Measurements from ENCODE around the gene PEX11G.

DNA sequence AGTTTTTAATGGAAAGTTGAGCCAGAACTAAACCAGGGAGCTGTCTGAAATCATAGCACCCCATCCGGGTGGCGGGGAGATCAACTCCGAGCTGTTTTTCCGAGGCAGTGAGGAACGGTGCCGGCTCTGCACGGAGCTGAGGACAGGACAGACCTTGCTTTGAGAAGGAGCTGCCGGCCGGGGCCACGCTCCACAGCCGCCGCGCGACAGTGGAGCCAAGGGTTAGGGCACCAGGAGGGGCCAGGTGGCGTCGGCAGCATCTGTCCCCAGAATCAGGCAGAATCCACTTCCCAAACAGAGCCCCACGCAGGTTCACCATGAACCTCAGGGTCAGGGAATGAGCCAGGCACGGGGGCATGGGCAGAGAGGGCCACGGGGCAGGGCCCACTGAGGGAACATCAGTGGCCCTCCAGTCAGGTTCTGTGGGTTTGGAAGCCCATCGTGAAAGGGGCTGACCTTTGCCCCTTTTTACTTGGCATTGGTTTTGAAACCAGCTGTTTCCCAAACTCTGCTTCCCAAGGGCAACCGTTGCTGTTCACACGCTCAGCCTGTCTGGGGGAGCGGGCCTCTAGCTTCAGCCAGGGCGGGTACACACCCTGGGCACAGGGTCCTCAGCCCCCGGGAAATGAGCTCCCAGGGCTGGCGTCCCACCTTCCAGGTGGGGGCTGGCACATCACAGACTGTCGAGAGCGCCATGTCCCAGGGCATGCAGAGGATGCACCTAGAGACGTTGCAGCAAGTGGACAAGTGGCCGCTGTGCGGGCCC lies 18.1 kb downstream of the PEX11G start:
- TF ChIP-seq, protein P1, sequence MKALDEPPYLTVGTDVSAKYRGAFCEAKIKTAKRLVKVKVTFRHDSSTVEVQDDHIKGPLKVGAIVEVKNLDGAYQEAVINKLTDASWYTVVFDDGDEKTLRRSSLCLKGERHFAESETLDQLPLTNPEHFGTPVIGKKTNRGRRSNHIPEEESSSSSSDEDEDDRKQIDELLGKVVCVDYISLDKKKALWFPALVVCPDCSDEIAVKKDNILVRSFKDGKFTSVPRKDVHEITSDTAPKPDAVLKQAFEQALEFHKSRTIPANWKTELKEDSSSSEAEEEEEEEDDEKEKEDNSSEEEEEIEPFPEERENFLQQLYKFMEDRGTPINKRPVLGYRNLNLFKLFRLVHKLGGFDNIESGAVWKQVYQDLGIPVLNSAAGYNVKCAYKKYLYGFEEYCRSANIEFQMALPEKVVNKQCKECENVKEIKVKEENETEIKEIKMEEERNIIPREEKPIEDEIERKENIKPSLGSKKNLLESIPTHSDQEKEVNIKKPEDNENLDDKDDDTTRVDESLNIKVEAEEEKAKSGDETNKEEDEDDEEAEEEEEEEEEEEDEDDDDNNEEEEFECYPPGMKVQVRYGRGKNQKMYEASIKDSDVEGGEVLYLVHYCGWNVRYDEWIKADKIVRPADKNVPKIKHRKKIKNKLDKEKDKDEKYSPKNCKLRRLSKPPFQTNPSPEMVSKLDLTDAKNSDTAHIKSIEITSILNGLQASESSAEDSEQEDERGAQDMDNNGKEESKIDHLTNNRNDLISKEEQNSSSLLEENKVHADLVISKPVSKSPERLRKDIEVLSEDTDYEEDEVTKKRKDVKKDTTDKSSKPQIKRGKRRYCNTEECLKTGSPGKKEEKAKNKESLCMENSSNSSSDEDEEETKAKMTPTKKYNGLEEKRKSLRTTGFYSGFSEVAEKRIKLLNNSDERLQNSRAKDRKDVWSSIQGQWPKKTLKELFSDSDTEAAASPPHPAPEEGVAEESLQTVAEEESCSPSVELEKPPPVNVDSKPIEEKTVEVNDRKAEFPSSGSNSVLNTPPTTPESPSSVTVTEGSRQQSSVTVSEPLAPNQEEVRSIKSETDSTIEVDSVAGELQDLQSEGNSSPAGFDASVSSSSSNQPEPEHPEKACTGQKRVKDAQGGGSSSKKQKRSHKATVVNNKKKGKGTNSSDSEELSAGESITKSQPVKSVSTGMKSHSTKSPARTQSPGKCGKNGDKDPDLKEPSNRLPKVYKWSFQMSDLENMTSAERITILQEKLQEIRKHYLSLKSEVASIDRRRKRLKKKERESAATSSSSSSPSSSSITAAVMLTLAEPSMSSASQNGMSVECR (CRISPR knock-in tag; IDR thresholded peaks at IDR 0.05; ENCODE audit: borderline replicate concordance) = no peak
- TF ChIP-seq ESRRA (CRISPR knock-in tag; IDR thresholded peaks at IDR 0.05; ENCODE audit: borderline replicate concordance) = no peak
- TF ChIP-seq, protein P2, sequence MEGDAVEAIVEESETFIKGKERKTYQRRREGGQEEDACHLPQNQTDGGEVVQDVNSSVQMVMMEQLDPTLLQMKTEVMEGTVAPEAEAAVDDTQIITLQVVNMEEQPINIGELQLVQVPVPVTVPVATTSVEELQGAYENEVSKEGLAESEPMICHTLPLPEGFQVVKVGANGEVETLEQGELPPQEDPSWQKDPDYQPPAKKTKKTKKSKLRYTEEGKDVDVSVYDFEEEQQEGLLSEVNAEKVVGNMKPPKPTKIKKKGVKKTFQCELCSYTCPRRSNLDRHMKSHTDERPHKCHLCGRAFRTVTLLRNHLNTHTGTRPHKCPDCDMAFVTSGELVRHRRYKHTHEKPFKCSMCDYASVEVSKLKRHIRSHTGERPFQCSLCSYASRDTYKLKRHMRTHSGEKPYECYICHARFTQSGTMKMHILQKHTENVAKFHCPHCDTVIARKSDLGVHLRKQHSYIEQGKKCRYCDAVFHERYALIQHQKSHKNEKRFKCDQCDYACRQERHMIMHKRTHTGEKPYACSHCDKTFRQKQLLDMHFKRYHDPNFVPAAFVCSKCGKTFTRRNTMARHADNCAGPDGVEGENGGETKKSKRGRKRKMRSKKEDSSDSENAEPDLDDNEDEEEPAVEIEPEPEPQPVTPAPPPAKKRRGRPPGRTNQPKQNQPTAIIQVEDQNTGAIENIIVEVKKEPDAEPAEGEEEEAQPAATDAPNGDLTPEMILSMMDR (IDR thresholded peaks at IDR 0.05) = no peak
- TF ChIP-seq, protein P3, sequence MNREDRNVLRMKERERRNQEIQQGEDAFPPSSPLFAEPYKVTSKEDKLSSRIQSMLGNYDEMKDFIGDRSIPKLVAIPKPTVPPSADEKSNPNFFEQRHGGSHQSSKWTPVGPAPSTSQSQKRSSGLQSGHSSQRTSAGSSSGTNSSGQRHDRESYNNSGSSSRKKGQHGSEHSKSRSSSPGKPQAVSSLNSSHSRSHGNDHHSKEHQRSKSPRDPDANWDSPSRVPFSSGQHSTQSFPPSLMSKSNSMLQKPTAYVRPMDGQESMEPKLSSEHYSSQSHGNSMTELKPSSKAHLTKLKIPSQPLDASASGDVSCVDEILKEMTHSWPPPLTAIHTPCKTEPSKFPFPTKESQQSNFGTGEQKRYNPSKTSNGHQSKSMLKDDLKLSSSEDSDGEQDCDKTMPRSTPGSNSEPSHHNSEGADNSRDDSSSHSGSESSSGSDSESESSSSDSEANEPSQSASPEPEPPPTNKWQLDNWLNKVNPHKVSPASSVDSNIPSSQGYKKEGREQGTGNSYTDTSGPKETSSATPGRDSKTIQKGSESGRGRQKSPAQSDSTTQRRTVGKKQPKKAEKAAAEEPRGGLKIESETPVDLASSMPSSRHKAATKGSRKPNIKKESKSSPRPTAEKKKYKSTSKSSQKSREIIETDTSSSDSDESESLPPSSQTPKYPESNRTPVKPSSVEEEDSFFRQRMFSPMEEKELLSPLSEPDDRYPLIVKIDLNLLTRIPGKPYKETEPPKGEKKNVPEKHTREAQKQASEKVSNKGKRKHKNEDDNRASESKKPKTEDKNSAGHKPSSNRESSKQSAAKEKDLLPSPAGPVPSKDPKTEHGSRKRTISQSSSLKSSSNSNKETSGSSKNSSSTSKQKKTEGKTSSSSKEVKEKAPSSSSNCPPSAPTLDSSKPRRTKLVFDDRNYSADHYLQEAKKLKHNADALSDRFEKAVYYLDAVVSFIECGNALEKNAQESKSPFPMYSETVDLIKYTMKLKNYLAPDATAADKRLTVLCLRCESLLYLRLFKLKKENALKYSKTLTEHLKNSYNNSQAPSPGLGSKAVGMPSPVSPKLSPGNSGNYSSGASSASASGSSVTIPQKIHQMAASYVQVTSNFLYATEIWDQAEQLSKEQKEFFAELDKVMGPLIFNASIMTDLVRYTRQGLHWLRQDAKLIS (CRISPR knock-in tag; IDR thresholded peaks at IDR 0.05; ENCODE audit: borderline replicate concordance) = no peak
- TF ChIP-seq TEAD4 (CRISPR knock-in tag; IDR thresholded peaks at IDR 0.05) = no peak

All from WTC11 (cell line).